ENCODE measurements around the gene WNK1.
"Not testable (repeated sequence)": the region's sequence is repeated elsewhere in the genome, so short reads cannot be mapped to it uniquely, and the experiment has no call there.

Gene WNK1

DNA sequence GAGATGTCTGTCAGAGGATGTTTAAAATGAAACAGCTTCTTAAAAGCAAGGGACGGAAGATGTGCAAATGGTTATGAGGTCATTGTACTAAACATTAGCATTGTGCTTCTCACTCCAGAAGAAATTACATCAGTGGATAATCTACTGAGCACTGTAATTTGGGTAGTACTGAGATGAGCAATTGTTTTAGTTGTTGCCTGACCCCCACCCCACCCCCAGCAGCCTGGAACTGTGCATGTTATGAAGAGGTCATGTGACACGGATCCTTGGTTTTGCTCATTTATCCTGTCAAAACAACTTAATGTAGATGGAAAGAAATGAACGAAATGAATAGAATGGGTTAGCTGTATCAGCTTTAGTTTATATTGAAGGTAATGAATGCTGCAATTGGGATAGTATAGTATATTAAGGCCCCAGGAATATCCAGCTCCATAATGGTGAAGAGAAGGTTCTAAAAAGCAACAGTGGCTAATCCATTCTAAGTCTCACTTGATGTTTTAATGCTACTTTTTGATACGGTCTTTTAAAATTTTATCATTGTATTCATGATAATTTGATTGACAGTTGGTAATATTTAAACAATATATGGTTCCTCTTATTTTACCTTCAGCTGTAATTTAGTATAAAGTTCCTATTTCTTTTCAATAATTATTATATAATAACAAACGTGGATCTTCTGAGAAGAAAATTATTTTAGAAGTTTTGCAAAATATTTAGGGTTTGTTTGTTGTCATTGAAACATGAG lies 58.5 kb downstream of the WNK1 start:
- in situ Hi-C loops (cut with MboI; ENCODE audit: low sequenced_read_pairs) = loop anchor here (10.0 kb wide), 1 partner anchor 246 kb away; no protein-coding TSS in a partner anchor

DNA sequence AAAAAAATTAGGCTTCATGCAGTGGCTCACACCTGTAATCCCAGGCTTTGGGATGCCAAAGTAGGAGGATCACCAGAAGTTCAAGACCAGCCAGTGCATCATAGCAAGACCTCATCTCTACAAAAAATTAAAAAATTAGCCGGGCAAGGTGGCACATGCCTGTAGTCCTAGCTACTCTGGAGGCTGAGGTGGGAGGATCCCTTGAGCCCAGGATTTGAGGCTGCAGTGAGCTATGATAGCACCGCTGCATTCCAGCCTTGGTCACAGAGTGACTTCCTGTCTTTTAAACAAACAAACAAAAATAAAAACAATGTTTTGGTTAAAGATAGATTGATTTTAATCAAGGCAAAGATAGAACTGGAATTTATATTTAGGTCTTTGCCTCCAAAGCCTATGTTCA lies 60.6 kb downstream of the WNK1 start:
- in situ Hi-C loops (cut with MboI; ENCODE audit: low sequenced_read_pairs) = loop anchor here (10.0 kb wide), 1 partner anchor 248 kb away; no protein-coding TSS in a partner anchor

- in situ Hi-C loops (cut with MboI; ENCODE audit: low sequenced_read_pairs) = loop anchor here (10.0 kb wide), 1 partner anchor 253 kb away; no protein-coding TSS in a partner anchor
Measured at GRCh38 chr12:817456-817855, 65.1 kb downstream of the WNK1 start.

GRCh38 chr12:817941-818600 lies 65.7 kb downstream of the WNK1 start:
- in situ Hi-C loops (cut with MboI; ENCODE audit: low sequenced_read_pairs) = loop anchor here (10.0 kb wide), 1 partner anchor 253 kb away; no protein-coding TSS in a partner anchor

- in situ Hi-C loops (cut with MboI; ENCODE audit: low sequenced_read_pairs) = loop anchor here (10.0 kb wide), 1 partner anchor 254 kb away; no protein-coding TSS in a partner anchor
Measured at GRCh38 chr12:818733-819132, 66.4 kb downstream of the WNK1 start.

DNA sequence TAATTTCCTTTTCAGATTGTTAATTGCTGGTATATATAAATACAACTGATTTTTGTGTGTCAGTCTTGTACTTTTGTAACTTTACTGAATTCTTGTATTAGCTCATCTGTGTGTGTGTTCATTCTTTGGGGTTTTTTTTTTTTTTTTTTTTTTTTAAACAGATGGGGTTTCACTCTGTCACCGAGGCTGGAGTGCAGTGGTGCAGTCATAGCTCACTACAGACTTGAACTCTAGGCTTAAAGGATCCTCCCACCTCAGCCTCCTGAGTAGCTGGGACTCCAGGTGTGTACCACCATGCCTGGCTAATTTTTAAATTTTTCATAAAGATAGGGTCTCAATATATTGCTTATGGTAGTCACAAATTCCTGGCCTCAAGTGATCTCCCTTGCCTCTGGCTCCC lies 68.0 kb downstream of the WNK1 start:
- in situ Hi-C loops (cut with MboI; ENCODE audit: low sequenced_read_pairs) = no loop called here

DNA sequence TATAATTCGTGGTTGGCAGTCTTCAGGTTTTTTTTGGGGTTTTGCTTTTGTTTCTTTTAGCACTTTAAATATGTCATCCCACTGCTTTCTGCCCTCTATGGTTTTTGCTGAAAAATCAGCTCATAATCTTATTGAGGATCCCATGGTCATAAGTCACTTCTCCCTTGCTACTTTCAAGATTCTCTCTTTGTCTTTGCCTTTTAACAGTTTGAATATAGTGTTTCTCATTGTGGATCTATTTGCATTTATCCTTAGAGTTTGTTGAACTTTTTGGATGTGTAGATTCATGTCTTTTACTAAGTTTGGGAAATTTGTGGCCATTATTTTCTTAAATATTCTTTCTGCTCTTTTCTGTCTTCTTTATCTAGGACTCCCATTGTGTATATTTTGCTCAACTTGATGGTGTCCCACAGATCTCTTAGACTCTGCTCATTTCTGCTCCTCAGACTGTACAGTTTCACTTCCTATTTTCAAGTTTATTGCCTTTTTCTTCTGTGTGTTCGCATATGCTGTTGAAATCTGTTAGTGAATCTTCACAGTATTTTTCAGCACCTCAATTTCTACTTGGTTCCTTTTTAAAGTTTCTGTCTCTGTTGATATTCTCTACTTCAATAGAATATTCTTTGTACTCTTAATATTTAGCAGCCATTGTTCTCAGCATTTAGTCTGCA lies 70.8 kb downstream of the WNK1 start:
- in situ Hi-C loops (cut with MboI; ENCODE audit: low sequenced_read_pairs) = no loop called here

DNA sequence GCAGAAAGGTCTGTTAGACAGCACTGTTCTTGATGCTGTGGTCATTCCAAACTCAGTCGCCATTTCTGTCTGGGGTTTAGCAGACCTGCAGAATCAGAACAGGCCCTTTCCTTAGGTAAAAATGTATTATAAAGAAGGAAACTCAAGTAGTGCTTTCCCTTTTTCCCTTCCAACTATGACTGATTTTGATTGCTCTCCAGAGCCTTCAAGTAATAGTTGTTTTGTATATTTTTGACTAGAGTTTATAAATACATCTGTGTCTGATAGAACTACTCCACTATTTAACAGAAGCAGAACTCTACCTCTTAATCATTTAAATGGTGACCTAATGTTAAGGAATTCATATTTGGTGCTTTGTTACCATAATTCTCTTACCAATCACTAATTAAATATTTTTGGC lies 74.0 kb downstream of the WNK1 start:
- in situ Hi-C loops (cut with MboI; ENCODE audit: low sequenced_read_pairs) = no loop called here

- in situ Hi-C loops (cut with MboI; ENCODE audit: low sequenced_read_pairs) = no loop called here
Measured at GRCh38 chr12:828726-829395, 76.5 kb downstream of the WNK1 start.

GRCh38 chr12:830111-830867 lies 77.9 kb downstream of the WNK1 start:
- in situ Hi-C loops (cut with MboI; ENCODE audit: low sequenced_read_pairs) = no loop called here

GRCh38 chr12:835754-836518 lies 83.6 kb downstream of the WNK1 start:
- in situ Hi-C loops (cut with MboI; ENCODE audit: low sequenced_read_pairs) = no loop called here

- in situ Hi-C loops (cut with MboI; ENCODE audit: low sequenced_read_pairs) = no loop called here
Measured at GRCh38 chr12:836952-837351, 84.6 kb downstream of the WNK1 start.

- in situ Hi-C loops (cut with MboI; ENCODE audit: low sequenced_read_pairs) = no loop called here
Measured at GRCh38 chr12:837548-837947, 85.2 kb downstream of the WNK1 start.

DNA sequence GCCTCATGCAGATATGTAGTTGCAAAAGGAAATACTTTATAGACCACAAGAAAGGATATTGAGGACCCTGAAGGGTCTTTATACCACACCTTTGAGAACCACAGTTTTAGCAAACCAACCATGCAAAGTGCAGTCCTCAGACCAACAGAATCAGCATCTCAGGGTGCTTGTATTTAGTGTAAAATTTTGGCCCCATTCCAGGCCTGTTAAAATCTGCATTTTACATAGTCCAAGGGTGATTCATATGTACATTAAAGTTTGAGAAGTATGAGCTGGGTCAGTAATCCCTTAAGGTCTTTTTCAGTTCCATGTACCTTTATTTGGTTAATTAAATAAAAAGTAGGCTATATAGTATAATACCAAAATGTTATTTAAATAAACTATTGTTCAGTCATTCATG lies 91.2 kb downstream of the WNK1 start:
- in situ Hi-C loops (cut with MboI; ENCODE audit: low sequenced_read_pairs) = no loop called here

DNA sequence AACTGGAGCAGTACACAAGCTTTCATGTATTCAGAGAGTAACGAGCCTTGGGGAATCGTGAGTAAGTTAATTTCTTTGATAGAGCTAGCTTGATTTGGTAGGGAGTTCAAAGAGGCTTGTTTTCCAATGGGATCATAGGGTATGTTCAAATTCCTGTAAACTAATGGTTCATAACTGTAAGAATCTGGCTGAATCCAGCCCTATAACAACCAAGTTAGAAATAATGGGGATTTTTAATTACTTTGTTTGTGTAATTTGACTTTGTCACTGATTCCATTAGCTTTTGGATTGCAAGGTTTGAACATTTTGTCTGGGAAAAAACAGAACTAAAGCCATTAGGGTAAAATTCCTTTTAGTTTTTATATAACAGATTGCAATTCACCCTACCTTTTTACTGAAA lies 94.0 kb downstream of the WNK1 start:
- in situ Hi-C loops (cut with MboI; ENCODE audit: low sequenced_read_pairs) = no loop called here

- in situ Hi-C loops (cut with MboI; ENCODE audit: low sequenced_read_pairs) = no loop called here
Measured at GRCh38 chr12:848173-848865, 95.9 kb downstream of the WNK1 start.

DNA sequence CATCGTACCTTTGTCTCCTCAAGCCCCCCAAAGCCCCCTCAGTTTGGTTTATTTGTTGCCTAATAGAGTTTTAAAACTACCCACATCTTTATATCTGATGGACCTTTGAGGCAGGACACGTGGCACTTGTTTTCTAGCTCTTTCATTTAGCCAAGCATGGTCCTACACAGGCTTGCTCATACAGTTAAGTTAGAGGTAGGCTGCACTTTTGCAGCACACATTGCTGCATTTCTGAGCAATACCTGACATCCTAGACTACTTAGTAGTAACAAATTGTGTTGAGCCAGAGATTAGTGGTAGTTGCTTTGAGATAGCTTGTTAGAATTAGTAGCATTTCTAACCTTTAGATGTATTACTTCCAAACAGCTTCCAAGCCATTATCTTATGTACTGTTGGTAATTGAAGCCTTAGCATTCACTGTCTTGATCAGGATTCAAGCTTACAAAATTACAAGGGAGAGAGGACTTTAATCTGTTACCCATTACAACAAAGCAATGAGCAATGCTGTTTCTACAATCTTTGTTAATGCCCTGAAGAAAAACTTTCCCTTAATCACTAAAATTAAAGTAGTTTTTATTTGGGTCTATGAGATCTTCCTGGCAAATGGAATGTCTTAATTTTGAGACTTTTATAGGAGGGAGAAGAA lies 96.6 kb downstream of the WNK1 start:
- in situ Hi-C loops (cut with MboI; ENCODE audit: low sequenced_read_pairs) = no loop called here

GRCh38 chr12:849733-850437 lies 97.5 kb downstream of the WNK1 start:
- in situ Hi-C loops (cut with MboI; ENCODE audit: low sequenced_read_pairs) = not testable (repeated sequence)
